ENCODE results near the gene TGFBR3.
A peak's percentile ranks its signal among the peaks of the same experiment; 100 is the strongest.

TGFBR3 gene

GRCh38 chr1:91807921-91808620, 77.9 kb downstream of the TGFBR3 start:
- Histone ChIP-seq H3K9me3 (ENCODE audit: control insufficient read depth, low read length) (no peaks in the 10 kb centered on the region), H3K4me1 (ENCODE audit: control insufficient read depth, insufficient read depth, low read depth, low read length) (peaks cover 18% of the 10 kb centered on the region), H4K8ac (ENCODE audit: low read length) (no peak overlapping the region), H3K4ac (ENCODE audit: low read depth in 1 of 2, low read length in 2 of 2) (no peak overlapping the region), H3K9ac (ENCODE audit: low read length) (no peak overlapping the region), H3K4me2 (ENCODE audit: low read length, poor library complexity, severe bottlenecking) (no peak overlapping the region), H2BK5ac (ENCODE audit: low read depth, low read length, poor library complexity, severe bottlenecking) (no peak overlapping the region), H2AFZ (ENCODE audit: low read depth, low read length) (no peak overlapping the region), H3K79me1 (replicated peaks; ENCODE audit: low read length, poor library complexity, severe bottlenecking) (peaks cover 20% of the 10 kb centered on the region), H3K4me3 (ENCODE audit: insufficient read depth in 1 of 2, low read depth in 1 of 2, low read length in 2 of 2) (no peak overlapping the region), H2BK12ac (ENCODE audit: low read length in 2 of 2) (no peak overlapping the region), H3K23ac (ENCODE audit: low read length in 2 of 2) (no peak overlapping the region), H3K18ac (ENCODE audit: low read depth in 1 of 2, low read length in 2 of 2) (no peak overlapping the region), H3K14ac (ENCODE audit: low read length in 2 of 2) (no peak overlapping the region), H3K27ac (ENCODE audit: low read length, poor library complexity, severe bottlenecking) (no peak overlapping the region), H4K91ac (ENCODE audit: low read length) (no peak overlapping the region), H2BK15ac (ENCODE audit: low read depth, poor library complexity, severe bottlenecking) (no peak overlapping the region), H3K36me3 (ENCODE audit: control insufficient read depth in 1 of 2, insufficient read depth in 2 of 2, low read depth in 1 of 2, low read length in 2 of 2) (peaks cover 0 to 44% of the 10 kb centered on the region in 2 experiments), H2AK5ac (ENCODE audit: low read length, severe bottlenecking) (no peak overlapping the region), H2BK120ac (ENCODE audit: low read depth, low read length) (no peak overlapping the region), H3K27me3 (ENCODE audit: control insufficient read depth in 1 of 2, insufficient read depth in 1 of 2, low read length in 2 of 2) (no peaks in the 10 kb centered on the region)
- DNase-seq: no peak
- 100% methylated on average over 3 of the region's 5 CpGs for WGBS

GRCh38 chr1:91806769-91807700, 78.9 kb downstream of the TGFBR3 start:
- WGBS: 72% methylated on average over 6 of the region's 8 CpGs

GRCh38 chr1:91806181-91806768, 79.7 kb downstream of the TGFBR3 start:
- Histone ChIP-seq H2BK5ac (ENCODE audit: low read depth, low read length, poor library complexity, severe bottlenecking) (no peak overlapping the region), H3K23ac (ENCODE audit: low read length in 2 of 2) (no peak overlapping the region), H3K4me3 (ENCODE audit: insufficient read depth in 1 of 2, low read depth in 1 of 2, low read length in 2 of 2) (no peak overlapping the region), H3K27me3 (ENCODE audit: control insufficient read depth in 1 of 2, insufficient read depth in 1 of 2, low read length in 2 of 2) (no peaks in the 10 kb centered on the region), H3K79me1 (replicated peaks; ENCODE audit: low read length, poor library complexity, severe bottlenecking) (peaks cover 30% of the 10 kb centered on the region), H3K9me3 (ENCODE audit: control insufficient read depth, low read length) (no peaks in the 10 kb centered on the region), H2AFZ (ENCODE audit: low read depth, low read length) (no peak overlapping the region), H2BK120ac (ENCODE audit: low read depth, low read length) (no peak overlapping the region), H3K4me1 (ENCODE audit: control insufficient read depth, insufficient read depth, low read depth, low read length) (peaks cover 18% of the 10 kb centered on the region), H3K36me3 (ENCODE audit: control insufficient read depth in 1 of 2, insufficient read depth in 2 of 2, low read depth in 1 of 2, low read length in 2 of 2) (peaks cover 0 to 50% of the 10 kb centered on the region in 2 experiments), H3K18ac (ENCODE audit: low read depth in 1 of 2, low read length in 2 of 2) (no peak overlapping the region), H4K8ac (ENCODE audit: low read length) (no peak overlapping the region), H2AK5ac (ENCODE audit: low read length, severe bottlenecking) (no peak overlapping the region), H4K91ac (ENCODE audit: low read length) (no peak overlapping the region), H3K14ac (ENCODE audit: low read length in 2 of 2) (no peak overlapping the region), H2BK15ac (ENCODE audit: low read depth, poor library complexity, severe bottlenecking) (no peak overlapping the region), H3K9ac (ENCODE audit: low read length) (no peak overlapping the region), H3K27ac (ENCODE audit: low read length, poor library complexity, severe bottlenecking) (no peak overlapping the region), H3K4ac (ENCODE audit: low read depth in 1 of 2, low read length in 2 of 2) (no peak overlapping the region), H3K4me2 (ENCODE audit: low read length, poor library complexity, severe bottlenecking) (no peak overlapping the region), H2BK12ac (ENCODE audit: low read length in 2 of 2) (no peak overlapping the region)
- WGBS: 80% methylated on average over 7 of the region's 8 CpGs
- DNase-seq: no peak

More at GRCh38 chr1:91806769-91807700, 78.9 kb downstream of the TGFBR3 start:
- H3K4me3 ChIP-seq (ENCODE audit: insufficient read depth in 1 of 2, low read depth in 1 of 2, low read length in 2 of 2): peak overlapping the region in 1 of 2 experiments; percentile 0
- H2BK12ac ChIP-seq (ENCODE audit: low read length in 2 of 2): no peak overlapping the region
- H3K18ac ChIP-seq (ENCODE audit: low read depth in 1 of 2, low read length in 2 of 2): no peak overlapping the region
- peak overlapping the region; percentile 21 for H2AK5ac ChIP-seq (ENCODE audit: low read length, severe bottlenecking)
- no peak overlapping the region for H4K8ac ChIP-seq (ENCODE audit: low read length)
- H3K23ac ChIP-seq (ENCODE audit: low read length in 2 of 2): no peak overlapping the region
- H3K4me2 ChIP-seq (ENCODE audit: low read length, poor library complexity, severe bottlenecking): no peak overlapping the region
- no peaks in the 10 kb centered on the region for H3K27me3 ChIP-seq (ENCODE audit: control insufficient read depth in 1 of 2, insufficient read depth in 1 of 2, low read length in 2 of 2)
- no peak overlapping the region for H3K4ac ChIP-seq (ENCODE audit: low read depth in 1 of 2, low read length in 2 of 2)
- no peak overlapping the region for H2BK5ac ChIP-seq (ENCODE audit: low read depth, low read length, poor library complexity, severe bottlenecking)
- peaks cover 18% of the 10 kb centered on the region for H3K4me1 ChIP-seq (ENCODE audit: control insufficient read depth, insufficient read depth, low read depth, low read length)
- H3K9me3 ChIP-seq (ENCODE audit: control insufficient read depth, low read length): no peaks in the 10 kb centered on the region
- DNase-seq: no peak
- no peak overlapping the region for H2BK120ac ChIP-seq (ENCODE audit: low read depth, low read length)
- no peak overlapping the region for H3K9ac ChIP-seq (ENCODE audit: low read length)
- no peak overlapping the region for H2BK15ac ChIP-seq (ENCODE audit: low read depth, poor library complexity, severe bottlenecking)
- no peak overlapping the region for H3K27ac ChIP-seq (ENCODE audit: low read length, poor library complexity, severe bottlenecking)
- no peak overlapping the region for H4K91ac ChIP-seq (ENCODE audit: low read length)
- no peak overlapping the region for H2AFZ ChIP-seq (ENCODE audit: low read depth, low read length)
- peaks cover 26% of the 10 kb centered on the region for H3K79me1 ChIP-seq (replicated peaks; ENCODE audit: low read length, poor library complexity, severe bottlenecking)
- no peak overlapping the region for H3K14ac ChIP-seq (ENCODE audit: low read length in 2 of 2)
- peaks cover 0 to 43% of the 10 kb centered on the region in 2 experiments for H3K36me3 ChIP-seq (ENCODE audit: control insufficient read depth in 1 of 2, insufficient read depth in 2 of 2, low read depth in 1 of 2, low read length in 2 of 2)

All from mesenchymal stem cell (in vitro differentiated cells and primary cell).